HCT116 (cell line): ENCODE results near the gene ZGPAT. TPM values are rescaled to one million over a fixed set of nuclear protein-coding genes. Genes with fewer than 3 reads are reported as not detected.
"Not testable (repeated sequence)": the region's sequence is repeated elsewhere in the genome, so short reads cannot be mapped to it uniquely, and the experiment has no call there.

Experiments
- ATAC-seq: fragments of 200-7000 bp; cut with Tn5 transposase; 2 replicates; pipeline ENCODE4 v1.9.1; 2020; ENCODE audit warnings: mild to moderate bottlenecking, moderate library complexity
- BruUV-seq: library from RNA; stranded (reverse); fragments of 400-500 nt; replicated peaks from 2 replicates; lab custom pipeline; 2021; lab: Mats Ljungman, UMichigan
- CTCF ChIA-PET: fragments of 300-600 bp; sonication (Branson Sonifier 250); formaldehyde crosslinking; loops from one replicate; lab custom pipeline; 2021; ENCODE audit warnings: antibody characterized with exemption; lab: Charles Lee
- POLR2A ChIA-PET: fragments of 300-600, 350-600 bp; sonication (Branson Sonifier 250); formaldehyde crosslinking; loops from one replicate; lab custom pipeline; 2021; ENCODE audit warnings: antibody characterized with exemption; lab: Charles Lee
- RAD21 ChIA-PET, 2 experiments: fragments of 300-600 bp; sonication (Branson Sonifier 250); formaldehyde crosslinking; loops; one replicate each; lab custom pipeline; 2023; ENCODE audit warnings: low total read pairs in 2 of 2; ENCODE audit not compliant: uncharacterized antibody in 2 of 2, unreplicated experiment in 2 of 2, low non-redundant PET in 1 of 2; lab: Charles Lee
- DNase-seq: peaks from one replicate; pipeline ENCODE4 v3.0.0-alpha.2; 2010; ENCODE audit warnings: low read depth, low spot score
- H2AFZ ChIP-seq: fragments of 200-600 bp; shearing (Covaris generic), sonication (generic); 2 replicates; pipeline ENCODE4 v1.6.1; 2017; ENCODE audit warnings: low read depth, mixed run types, mixed read lengths, antibody characterized with exemption, low read length; ENCODE audit not compliant: poor library complexity, severe bottlenecking
- H3K27ac ChIP-seq: 2 replicates; pipeline ENCODE4 v1.5.1; 2012; ENCODE audit warnings: low read depth, low read length
- H3K27me3 ChIP-seq: fragments of 200-600 bp; sonication (generic); 2 replicates; pipeline ENCODE4 v1.6.1; 2016; ENCODE audit warnings: mixed run types, low read length, mixed read lengths; ENCODE audit not compliant: insufficient read depth
- H3K36me3 ChIP-seq, 2 experiments: fragments of 200-500 bp in 1 of 2; fragments of 200-600 bp in 1 of 2; sonication (Bioruptor generic) in 1 of 2; sonication (generic) in 1 of 2; 2 replicates each; pipeline versions ENCODE4 v1.5.1 to v1.6.1; 2014 to 2016; ENCODE audit warnings: low read length in 2 of 2, inconsistent platforms in 1 of 2, mixed read lengths in 1 of 2, mixed run types in 1 of 2; ENCODE audit not compliant: insufficient read depth in 2 of 2, control insufficient read depth in 1 of 2
- H3K4me1 ChIP-seq, 2 experiments: fragments of 200-600 bp in 1 of 2; sonication (generic) in 1 of 2; 2 replicates each; pipeline versions ENCODE4 v1.5.1 to v1.6.1; 2012 to 2017; ENCODE audit warnings: low read length in 2 of 2, inconsistent platforms in 1 of 2, mild to moderate bottlenecking in 1 of 2, mixed read lengths in 1 of 2, mixed run types in 1 of 2, moderate library complexity in 1 of 2; ENCODE audit not compliant: insufficient read depth in 2 of 2, control insufficient read depth in 1 of 2
- H3K4me2 ChIP-seq: fragments of 200-600 bp; sonication (generic); 2 replicates; pipeline ENCODE4 v1.6.1; 2017; ENCODE audit warnings: mixed run types, low read length, mixed read lengths
- H3K4me3 ChIP-seq, 2 experiments: fragments of 200-600 bp in 1 of 2; sonication (generic) in 1 of 2; replicated peaks in 1 of 2; 2 replicates each; pipeline ENCODE4 v1.5.1; 2011 to 2016; ENCODE audit warnings: low read length in 2 of 2, control low read depth in 1 of 2, low read depth in 1 of 2, mild to moderate bottlenecking in 1 of 2, mixed read lengths in 1 of 2, mixed run types in 1 of 2
- H3K79me2 ChIP-seq: fragments of 200-600 bp; sonication (generic); 2 replicates; pipeline ENCODE4 v1.6.1; 2017; ENCODE audit warnings: mild to moderate bottlenecking, mixed run types, low read length, moderate library complexity, mixed read lengths; ENCODE audit not compliant: insufficient read depth
- H3K9ac ChIP-seq: fragments of 200-600 bp; sonication (generic); 2 replicates; pipeline ENCODE4 v1.6.1; 2016; ENCODE audit warnings: low read length, mixed read lengths
- H3K9me2 ChIP-seq: fragments of 200-600 bp; sonication (generic), shearing (Covaris generic); 2 replicates; pipeline ENCODE4 v1.6.1; 2017; ENCODE audit warnings: mixed run types, mild to moderate bottlenecking, moderate library complexity; ENCODE audit not compliant: insufficient read depth
- H3K9me3 ChIP-seq, 2 experiments: fragments of 200-500 bp in 1 of 2; fragments of 200-600 bp in 1 of 2; sonication (Bioruptor generic) in 1 of 2; sonication (generic) in 1 of 2; 2 replicates each; pipeline ENCODE4 v1.6.1; 2014 to 2017; ENCODE audit warnings: low read length in 2 of 2, mixed read lengths in 2 of 2, inconsistent platforms in 1 of 2, low read depth in 1 of 2, mild to moderate bottlenecking in 1 of 2, mixed run types in 1 of 2, moderate library complexity in 1 of 2; ENCODE audit not compliant: control insufficient read depth in 1 of 2, insufficient read depth in 1 of 2
- H4K20me1 ChIP-seq: fragments of 200-600 bp; sonication (generic), shearing (Covaris generic); 2 replicates; pipeline ENCODE4 v1.6.1; 2017; ENCODE audit warnings: mixed run types, mild to moderate bottlenecking, moderate library complexity; ENCODE audit not compliant: insufficient read depth
- CBX3 ChIP-seq: IDR thresholded peaks from 2 replicates; pipeline ENCODE4 v1.6.1; 2012; ENCODE audit warnings: low read depth
- EZH2 ChIP-seq: fragments of 200-600 bp; sonication (generic); IDR thresholded peaks from 2 replicates; pipeline ENCODE4 v1.6.1; 2017; ENCODE audit warnings: antibody characterized with exemption, mixed run types
- EZH2phosphoT487 ChIP-seq: fragments of 200-600 bp; IDR thresholded peaks from 2 replicates; pipeline ENCODE4 v1.6.1; 2018; ENCODE audit warnings: antibody characterized with exemption, borderline replicate concordance
- POLR2A ChIP-seq: IDR thresholded peaks from 2 replicates; pipeline ENCODE4 v1.7.0; 2011; ENCODE audit warnings: borderline replicate concordance; ENCODE audit not compliant: insufficient read depth, insufficient read length; ENCODE audit errors: extremely low read depth
- SIN3A ChIP-seq: IDR thresholded peaks from 2 replicates; pipeline ENCODE4 v1.6.1; 2012; ENCODE audit warnings: low read depth
- SRF ChIP-seq: IDR thresholded peaks from 2 replicates; pipeline ENCODE4 v1.6.1; 2012; ENCODE audit warnings: low read depth
- intact Hi-C: fragments of 100-400 bp; cut with micrococcal nuclease; formaldehyde crosslinking; loops from 2 replicates; pipeline ENCODE4 v1.10.0; 2022
- total RNA-seq: library from RNA; stranded (reverse); gene quantifications from one replicate; pipeline ENCODE4 v1.2.1, GENCODE V29; 2021; ENCODE audit not compliant: unreplicated experiment
- TF ChIP-seq, protein P1 (sequence below): IDR thresholded peaks from 2 replicates; pipeline ENCODE4 v1.6.1; 2011; ENCODE audit warnings: mild to moderate bottlenecking, low read length, moderate library complexity; ENCODE audit not compliant: insufficient replicate concordance; ENCODE audit errors: extremely low read depth

Gene ZGPAT
- total RNA-seq, 1 experiment from 2014 or later: 30.6 TPM

- Histone ChIP-seq H3K4me1 (peaks cover 15 to 18% of the 10 kb centered on the region in 2 experiments), H3K36me3 (no peaks in the 10 kb centered on the region), H3K4me3 (no peak overlapping the region), H3K27me3 (no peaks in the 10 kb centered on the region)
- no peak for ATAC-seq
- intact Hi-C loops: no loop called here
- TF ChIP-seq SRF (no peak), SIN3A (no peak), CBX3 (no peak), POLR2A (no peak), EZH2phosphoT487 (no peak)
- TF ChIP-seq, protein P1, sequence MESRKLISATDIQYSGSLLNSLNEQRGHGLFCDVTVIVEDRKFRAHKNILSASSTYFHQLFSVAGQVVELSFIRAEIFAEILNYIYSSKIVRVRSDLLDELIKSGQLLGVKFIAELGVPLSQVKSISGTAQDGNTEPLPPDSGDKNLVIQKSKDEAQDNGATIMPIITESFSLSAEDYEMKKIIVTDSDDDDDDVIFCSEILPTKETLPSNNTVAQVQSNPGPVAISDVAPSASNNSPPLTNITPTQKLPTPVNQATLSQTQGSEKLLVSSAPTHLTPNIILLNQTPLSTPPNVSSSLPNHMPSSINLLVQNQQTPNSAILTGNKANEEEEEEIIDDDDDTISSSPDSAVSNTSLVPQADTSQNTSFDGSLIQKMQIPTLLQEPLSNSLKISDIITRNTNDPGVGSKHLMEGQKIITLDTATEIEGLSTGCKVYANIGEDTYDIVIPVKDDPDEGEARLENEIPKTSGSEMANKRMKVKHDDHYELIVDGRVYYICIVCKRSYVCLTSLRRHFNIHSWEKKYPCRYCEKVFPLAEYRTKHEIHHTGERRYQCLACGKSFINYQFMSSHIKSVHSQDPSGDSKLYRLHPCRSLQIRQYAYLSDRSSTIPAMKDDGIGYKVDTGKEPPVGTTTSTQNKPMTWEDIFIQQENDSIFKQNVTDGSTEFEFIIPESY: no peak
- TF ChIP-seq, all 23 proteins: peak for 0
- Histone ChIP-seq H3K4me2 (no peak overlapping the region), H4K20me1 (no peaks in the 10 kb centered on the region), H2AFZ (no peak overlapping the region), H3K9ac (no peak overlapping the region), H3K79me2 (no peaks in the 10 kb centered on the region), H3K9me2 (no peaks in the 10 kb centered on the region), H3K27ac (no peak overlapping the region), H3K9me3 (no peaks in the 10 kb centered on the region)
- ChIA-PET CTCF (no interaction called here), POLR2A (no interaction called here), RAD21 (no interaction called here)
- no peak for DNase-seq
- no TSS peak for BruUV-seq
Measured at GRCh38 chr20:63774306-63774705, 66.5 kb downstream of the ZGPAT start.

- Histone ChIP-seq H3K79me2 (no peaks in the 10 kb centered on the region), H3K27ac (no peak overlapping the region), H3K9me2 (no peaks in the 10 kb centered on the region), H3K9me3 (no peaks in the 10 kb centered on the region), H3K27me3 (no peaks in the 10 kb centered on the region), H2AFZ (no peak overlapping the region), H3K4me1 (peaks cover 15 to 18% of the 10 kb centered on the region in 2 experiments), H3K4me3 (no peak overlapping the region), H4K20me1 (no peaks in the 10 kb centered on the region), H3K4me2 (no peak overlapping the region), H3K36me3 (no peaks in the 10 kb centered on the region), H3K9ac (no peak overlapping the region)
- DNase-seq (no peak), ATAC-seq (no peak)
- no TSS peak for BruUV-seq
- TF ChIP-seq EZH2: no peak
- intact Hi-C loops: no loop called here
- CTCF ChIA-PET: no interaction called here
- POLR2A ChIA-PET: no interaction called here
- RAD21 ChIA-PET: no interaction called here
Measured at GRCh38 chr20:63775096-63775978, 67.5 kb downstream of the ZGPAT start.

- H3K9ac ChIP-seq, BruUV-seq, H3K4me2 ChIP-seq, ATAC-seq, H3K79me2 ChIP-seq, intact Hi-C loops, H2AFZ ChIP-seq, H3K27me3 ChIP-seq, H3K9me2 ChIP-seq, DNase-seq, RAD21 ChIA-PET, H3K27ac ChIP-seq, H3K4me3 ChIP-seq, H3K9me3 ChIP-seq, POLR2A ChIA-PET, H3K36me3 ChIP-seq, H4K20me1 ChIP-seq: not testable (repeated sequence)
- CTCF ChIA-PET: interaction anchor here (1.2 kb wide), 1 partner anchor 9 kb away, joined by 3 read pairs; no protein-coding TSS in a partner anchor
- peaks cover 21 to 27% of the 10 kb centered on the region in 2 experiments for H3K4me1 ChIP-seq
Measured at GRCh38 chr20:63776875-63777274, 69.0 kb downstream of the ZGPAT start.
